HCT116 (cell line): Measurements from ENCODE around the gene INAFM1. TPM values are rescaled to one million over a fixed set of nuclear protein-coding genes. Genes with fewer than 3 reads are reported as not detected.

Experiments
- ATAC-seq: fragments of 200-7000 bp; cut with Tn5 transposase; 2 replicates; pipeline ENCODE4 v1.9.1; 2020; ENCODE audit warnings: mild to moderate bottlenecking, moderate library complexity
- BruUV-seq: library from RNA; stranded (reverse); fragments of 400-500 nt; replicated peaks from 2 replicates; lab custom pipeline; 2021; lab: Mats Ljungman, UMichigan
- CTCF ChIA-PET: fragments of 300-600 bp; sonication (Branson Sonifier 250); formaldehyde crosslinking; loops from one replicate; lab custom pipeline; 2021; ENCODE audit warnings: antibody characterized with exemption; lab: Charles Lee
- POLR2A ChIA-PET: fragments of 300-600, 350-600 bp; sonication (Branson Sonifier 250); formaldehyde crosslinking; loops from one replicate; lab custom pipeline; 2021; ENCODE audit warnings: antibody characterized with exemption; lab: Charles Lee
- RAD21 ChIA-PET, 2 experiments: fragments of 300-600 bp; sonication (Branson Sonifier 250); formaldehyde crosslinking; loops; one replicate each; lab custom pipeline; 2023; ENCODE audit warnings: low total read pairs in 2 of 2; ENCODE audit not compliant: uncharacterized antibody in 2 of 2, unreplicated experiment in 2 of 2, low non-redundant PET in 1 of 2; lab: Charles Lee
- DNase-seq: peaks from one replicate; pipeline ENCODE4 v3.0.0-alpha.2; 2010; ENCODE audit warnings: low read depth, low spot score
- H2AFZ ChIP-seq: fragments of 200-600 bp; shearing (Covaris generic), sonication (generic); 2 replicates; pipeline ENCODE4 v1.6.1; 2017; ENCODE audit warnings: low read depth, mixed run types, mixed read lengths, antibody characterized with exemption, low read length; ENCODE audit not compliant: poor library complexity, severe bottlenecking
- H3K27ac ChIP-seq: 2 replicates; pipeline ENCODE4 v1.5.1; 2012; ENCODE audit warnings: low read depth, low read length
- H3K27me3 ChIP-seq: fragments of 200-600 bp; sonication (generic); 2 replicates; pipeline ENCODE4 v1.6.1; 2016; ENCODE audit warnings: mixed run types, low read length, mixed read lengths; ENCODE audit not compliant: insufficient read depth
- H3K36me3 ChIP-seq, 2 experiments: fragments of 200-500 bp in 1 of 2; fragments of 200-600 bp in 1 of 2; sonication (Bioruptor generic) in 1 of 2; sonication (generic) in 1 of 2; 2 replicates each; pipeline versions ENCODE4 v1.5.1 to v1.6.1; 2014 to 2016; ENCODE audit warnings: low read length in 2 of 2, inconsistent platforms in 1 of 2, mixed read lengths in 1 of 2, mixed run types in 1 of 2; ENCODE audit not compliant: insufficient read depth in 2 of 2, control insufficient read depth in 1 of 2
- H3K4me1 ChIP-seq, 2 experiments: fragments of 200-600 bp in 1 of 2; sonication (generic) in 1 of 2; 2 replicates each; pipeline versions ENCODE4 v1.5.1 to v1.6.1; 2012 to 2017; ENCODE audit warnings: low read length in 2 of 2, inconsistent platforms in 1 of 2, mild to moderate bottlenecking in 1 of 2, mixed read lengths in 1 of 2, mixed run types in 1 of 2, moderate library complexity in 1 of 2; ENCODE audit not compliant: insufficient read depth in 2 of 2, control insufficient read depth in 1 of 2
- H3K4me2 ChIP-seq: fragments of 200-600 bp; sonication (generic); 2 replicates; pipeline ENCODE4 v1.6.1; 2017; ENCODE audit warnings: mixed run types, low read length, mixed read lengths
- H3K4me3 ChIP-seq, 2 experiments: fragments of 200-600 bp in 1 of 2; sonication (generic) in 1 of 2; replicated peaks in 1 of 2; 2 replicates each; pipeline ENCODE4 v1.5.1; 2011 to 2016; ENCODE audit warnings: low read length in 2 of 2, control low read depth in 1 of 2, low read depth in 1 of 2, mild to moderate bottlenecking in 1 of 2, mixed read lengths in 1 of 2, mixed run types in 1 of 2
- H3K79me2 ChIP-seq: fragments of 200-600 bp; sonication (generic); 2 replicates; pipeline ENCODE4 v1.6.1; 2017; ENCODE audit warnings: mild to moderate bottlenecking, mixed run types, low read length, moderate library complexity, mixed read lengths; ENCODE audit not compliant: insufficient read depth
- H3K9ac ChIP-seq: fragments of 200-600 bp; sonication (generic); 2 replicates; pipeline ENCODE4 v1.6.1; 2016; ENCODE audit warnings: low read length, mixed read lengths
- H3K9me2 ChIP-seq: fragments of 200-600 bp; sonication (generic), shearing (Covaris generic); 2 replicates; pipeline ENCODE4 v1.6.1; 2017; ENCODE audit warnings: mixed run types, mild to moderate bottlenecking, moderate library complexity; ENCODE audit not compliant: insufficient read depth
- H3K9me3 ChIP-seq, 2 experiments: fragments of 200-500 bp in 1 of 2; fragments of 200-600 bp in 1 of 2; sonication (Bioruptor generic) in 1 of 2; sonication (generic) in 1 of 2; 2 replicates each; pipeline ENCODE4 v1.6.1; 2014 to 2017; ENCODE audit warnings: low read length in 2 of 2, mixed read lengths in 2 of 2, inconsistent platforms in 1 of 2, low read depth in 1 of 2, mild to moderate bottlenecking in 1 of 2, mixed run types in 1 of 2, moderate library complexity in 1 of 2; ENCODE audit not compliant: control insufficient read depth in 1 of 2, insufficient read depth in 1 of 2
- H4K20me1 ChIP-seq: fragments of 200-600 bp; sonication (generic), shearing (Covaris generic); 2 replicates; pipeline ENCODE4 v1.6.1; 2017; ENCODE audit warnings: mixed run types, mild to moderate bottlenecking, moderate library complexity; ENCODE audit not compliant: insufficient read depth
- ATF3 ChIP-seq: IDR thresholded peaks from 2 replicates; pipeline ENCODE4 v1.6.1; 2012
- CBX3 ChIP-seq: IDR thresholded peaks from 2 replicates; pipeline ENCODE4 v1.6.1; 2012; ENCODE audit warnings: low read depth
- CEBPB ChIP-seq: IDR thresholded peaks from 2 replicates; pipeline ENCODE4 v1.6.1; 2012; ENCODE audit warnings: low read depth
- CTCF ChIP-seq, 3 experiments: fragments of 200-600 bp in 1 of 3; sonication (generic) in 1 of 3; IDR thresholded peaks in 2 of 3; conservative IDR thresholded peaks in 1 of 3; 2 replicates each; pipeline ENCODE4 v1.5.1; 2012 to 2017; ENCODE audit warnings: low read depth in 2 of 3, low read length in 2 of 3, antibody characterized with exemption in 1 of 3, borderline replicate concordance in 1 of 3, control low read depth in 1 of 3, mild to moderate bottlenecking in 1 of 3, mixed read lengths in 1 of 3, mixed run types in 1 of 3, moderate library complexity in 1 of 3; ENCODE audit not compliant: insufficient read depth in 1 of 3
- EGR1 ChIP-seq: IDR thresholded peaks from 2 replicates; pipeline ENCODE4 v1.6.1; 2012; ENCODE audit warnings: low read depth
- ELF1 ChIP-seq: IDR thresholded peaks from 2 replicates; pipeline ENCODE4 v1.6.1; 2012; ENCODE audit warnings: low read depth, borderline replicate concordance
- EZH2 ChIP-seq: fragments of 200-600 bp; sonication (generic); IDR thresholded peaks from 2 replicates; pipeline ENCODE4 v1.6.1; 2017; ENCODE audit warnings: antibody characterized with exemption, mixed run types
- FOSL1 ChIP-seq: IDR thresholded peaks from 2 replicates; pipeline ENCODE4 v1.6.1; 2012; ENCODE audit warnings: low read depth
- RAD21 ChIP-seq: IDR thresholded peaks from 2 replicates; pipeline ENCODE4 v1.6.1; 2012; ENCODE audit warnings: low read depth, mild to moderate bottlenecking
- SIN3A ChIP-seq: IDR thresholded peaks from 2 replicates; pipeline ENCODE4 v1.6.1; 2012; ENCODE audit warnings: low read depth
- SP1 ChIP-seq: IDR thresholded peaks from 2 replicates; pipeline ENCODE4 v1.6.1; 2012; ENCODE audit warnings: low read depth
- TCF7L2 ChIP-seq: IDR thresholded peaks from 2 replicates; pipeline ENCODE4 v1.7.0; 2011; ENCODE audit warnings: borderline replicate concordance, inconsistent platforms; ENCODE audit not compliant: insufficient read depth, insufficient read length; ENCODE audit errors: extremely low read depth
- intact Hi-C: fragments of 100-400 bp; cut with micrococcal nuclease; formaldehyde crosslinking; loops from 2 replicates; pipeline ENCODE4 v1.10.0; 2022
- total RNA-seq: library from RNA; stranded (reverse); gene quantifications from one replicate; pipeline ENCODE4 v1.2.1, GENCODE V29; 2021; ENCODE audit not compliant: unreplicated experiment

Gene INAFM1
- total RNA-seq, 1 experiment from 2014 or later: 22.9 TPM

- no peaks in the 10 kb centered on the region for H3K36me3 ChIP-seq
- TF ChIP-seq CEBPB (no peak), CBX3 (no peak), EZH2 (no peak), CTCF (IDR thresholded peaks at IDR 0.05 in 2 of 3, conservative IDR thresholded peaks at IDR 0.05 in 1 of 3; ENCODE audit: borderline replicate concordance in 1 of 3, insufficient read depth in 1 of 3, low read depth in 2 of 3, low read length in 2 of 3) (no peak), EGR1 (no peak), ATF3 (no peak), SIN3A (no peak), SP1 (no peak), RAD21 (no peak), TCF7L2 (no peak), ELF1 (no peak), FOSL1 (no peak)
- TF ChIP-seq, all 23 proteins: peak for 0
- H3K9ac ChIP-seq: peak overlapping the region; percentile 63; the same call in 1 of the 2 replicates
- no TSS peak for BruUV-seq
- RAD21 ChIA-PET: interaction anchor here in 1 of 2 experiments (0.7 kb wide), 1 partner anchor 65 kb away, joined by 4 read pairs; no protein-coding TSS in a partner anchor
- no peaks in the 10 kb centered on the region for H4K20me1 ChIP-seq
- POLR2A ChIA-PET: interaction anchor here (1.3 to 1.4 kb wide), 3 partner anchors 13 to 130 kb away, joined by 3 to 13 read pairs (median 10); partner anchors contain the start of genes CCDC9 and ZC3H4
- no peaks in the 10 kb centered on the region for H3K9me3 ChIP-seq
- peaks cover 32 to 50% of the 10 kb centered on the region in 2 experiments for H3K4me1 ChIP-seq
- peak overlapping the region; percentile 90 for H3K27ac ChIP-seq
- no peaks in the 10 kb centered on the region for H3K27me3 ChIP-seq
- CTCF ChIA-PET: interaction anchor here (5.7 kb wide), 1 partner anchor 31 kb away, joined by 103 read pairs; no protein-coding TSS in a partner anchor
- peak overlapping the region; percentile 72 for H3K4me2 ChIP-seq
- H3K79me2 ChIP-seq: no peaks in the 10 kb centered on the region
- ATAC-seq: no peak
- DNase-seq: no peak
- no peak overlapping the region for H2AFZ ChIP-seq
- H3K4me3 ChIP-seq: peak overlapping the region; percentile 52 to 56
- intact Hi-C loops: no loop called here
- H3K9me2 ChIP-seq: no peaks in the 10 kb centered on the region
Measured at GRCh38 chr19:47243364-47243775, 31.3 kb upstream of the INAFM1 start.
